ENCODE results near the gene EXOC3L4.
"Not testable (repeated sequence)": the region's sequence is repeated elsewhere in the genome, so short reads cannot be mapped to it uniquely, and the experiment has no call there.

EXOC3L4 gene

DNA sequence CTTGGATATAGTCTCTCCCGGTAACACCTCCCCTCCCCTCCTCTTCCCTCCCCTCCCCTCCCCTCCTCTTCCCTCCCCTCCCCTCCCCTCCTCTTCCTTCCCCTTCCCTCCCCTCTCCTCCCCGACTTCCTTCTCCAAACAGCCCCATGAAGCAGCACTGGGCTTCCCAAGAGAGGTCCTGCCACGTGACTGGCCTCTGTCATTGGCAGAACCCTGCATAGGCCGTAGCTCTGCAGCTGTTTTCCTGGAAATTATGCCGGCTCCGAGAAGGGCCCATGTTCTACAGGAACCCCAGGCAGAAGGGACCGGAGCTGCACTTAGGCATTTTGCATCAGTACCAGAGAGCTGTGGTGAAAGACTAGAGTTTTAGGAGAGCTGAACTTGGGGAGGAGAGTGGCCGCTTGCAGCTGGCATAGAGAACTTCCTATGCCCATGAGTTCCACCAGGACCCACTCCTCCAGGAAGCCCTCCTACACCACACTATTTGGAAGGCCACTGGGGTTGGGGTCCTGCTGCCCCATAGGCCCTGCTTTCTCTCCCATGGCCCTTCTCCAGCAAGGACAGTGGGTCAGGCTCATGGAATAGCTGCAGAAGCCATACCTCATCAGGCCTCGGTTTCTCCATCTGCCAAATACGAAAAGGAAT lies 23.6 kb downstream of the EXOC3L4 start:
- in situ Hi-C loops (cut with HindIII; ENCODE audit: low sequenced_read_pairs) = no loop called here

GRCh38 chr14:103118663-103119404 lies 24.3 kb downstream of the EXOC3L4 start:
- in situ Hi-C loops (cut with HindIII; ENCODE audit: low sequenced_read_pairs) = no loop called here

GRCh38 chr14:103119527-103119926 lies 25.0 kb downstream of the EXOC3L4 start:
- in situ Hi-C loops (cut with HindIII; ENCODE audit: low sequenced_read_pairs) = not testable (repeated sequence)

DNA sequence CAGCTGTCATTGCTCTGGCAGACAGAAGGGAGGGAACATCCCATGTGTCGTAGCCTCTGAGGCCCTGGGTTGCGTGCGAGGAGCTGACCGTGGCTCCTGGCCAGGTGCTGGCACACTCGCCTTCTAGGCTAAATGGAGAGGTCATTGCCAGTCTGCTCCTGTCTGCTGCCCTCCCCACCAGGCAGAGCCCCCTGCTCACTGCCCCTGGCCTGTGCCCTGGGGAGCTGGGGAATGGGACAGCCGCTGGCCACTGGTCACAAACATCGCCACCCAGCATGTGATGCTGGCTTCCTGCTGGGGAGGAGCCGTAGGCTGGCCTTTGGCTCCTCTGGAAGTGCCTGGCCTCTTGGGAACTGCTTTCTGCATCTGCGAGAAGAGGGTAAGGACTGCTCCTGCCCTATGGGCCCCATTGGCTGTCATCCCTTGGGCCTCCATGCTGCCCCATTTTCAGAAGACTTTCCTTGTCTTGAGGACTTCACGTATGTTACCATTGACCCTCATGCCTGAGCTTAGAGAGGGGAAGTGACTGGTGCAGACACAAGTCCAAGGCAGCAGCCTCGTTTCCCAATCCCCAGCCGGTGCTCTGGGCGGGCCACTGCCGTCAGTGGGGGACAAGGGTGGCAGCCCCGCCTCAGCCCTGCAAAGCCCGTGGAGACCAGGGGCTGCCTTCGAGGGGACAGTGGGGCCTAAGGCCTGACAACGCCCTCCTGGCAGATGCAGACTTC lies 26.8 kb downstream of the EXOC3L4 start:
- in situ Hi-C loops (cut with HindIII; ENCODE audit: low sequenced_read_pairs) = no loop called here

DNA sequence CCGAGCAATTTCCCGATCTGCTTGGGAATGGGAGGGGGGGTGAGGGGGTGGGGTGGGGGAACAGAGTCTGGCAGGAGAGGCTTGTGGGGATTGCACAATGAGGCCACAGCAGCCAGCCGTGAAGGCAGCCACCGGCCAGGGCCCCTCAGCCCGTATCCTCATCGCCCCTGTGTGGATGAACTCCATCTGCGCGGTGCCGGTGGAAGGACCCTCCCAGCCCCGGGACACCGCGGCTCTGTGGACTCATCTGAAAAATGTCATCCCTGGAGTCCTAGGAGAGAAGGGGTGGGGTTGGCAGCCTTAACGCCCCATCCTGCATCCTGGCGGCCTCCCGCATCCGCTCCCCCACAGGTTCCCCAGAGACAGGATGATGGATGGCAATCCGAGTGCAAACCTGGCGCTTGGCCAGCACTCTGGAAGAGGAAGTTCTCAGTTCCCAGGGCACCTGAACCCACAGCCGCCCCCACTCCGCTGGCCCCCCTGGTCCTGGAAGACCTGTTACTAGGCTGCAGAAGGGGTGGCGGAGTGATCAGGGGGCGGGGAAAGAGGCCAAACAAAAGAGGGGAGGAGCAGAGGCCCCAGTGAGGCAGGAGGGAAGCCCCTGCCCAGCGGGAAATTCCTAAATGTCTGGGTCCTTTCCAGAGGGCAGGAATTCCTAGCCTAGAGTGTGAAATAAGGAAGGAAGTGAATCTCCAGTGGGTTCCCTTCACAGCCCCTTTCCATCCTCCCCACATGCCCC lies 27.5 kb downstream of the EXOC3L4 start:
- in situ Hi-C loops (cut with HindIII; ENCODE audit: low sequenced_read_pairs) = no loop called here

DNA sequence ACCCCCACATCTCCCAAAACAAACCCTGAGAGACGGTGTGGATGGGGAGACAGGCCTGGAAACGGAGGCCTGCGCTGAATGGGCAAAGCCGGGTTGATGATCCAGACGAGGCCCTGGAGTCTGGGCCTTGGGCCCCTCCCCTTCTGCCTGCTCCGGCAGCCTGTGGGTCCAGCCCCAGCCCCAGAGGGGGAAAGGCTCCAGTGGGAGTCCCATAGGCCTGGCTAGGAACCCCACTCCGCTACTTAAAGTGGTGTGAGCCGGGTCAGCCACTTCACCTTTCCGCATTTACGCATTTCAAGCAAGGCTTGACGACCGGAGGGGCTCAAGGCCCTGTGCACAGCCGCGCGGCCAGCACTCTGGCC lies 28.0 kb downstream of the EXOC3L4 start:
- in situ Hi-C loops (cut with HindIII; ENCODE audit: low sequenced_read_pairs) = no loop called here

GRCh38 chr14:103122947-103123633 lies 28.6 kb downstream of the EXOC3L4 start, which contains the start of gene TNFAIP2:
Gene TNFAIP2 (plus strand): TSS chr14:103123461. CDS start chr14:103126458, 2,997 bp downstream.
- in situ Hi-C loops (cut with HindIII; ENCODE audit: low sequenced_read_pairs) = no loop called here

DNA sequence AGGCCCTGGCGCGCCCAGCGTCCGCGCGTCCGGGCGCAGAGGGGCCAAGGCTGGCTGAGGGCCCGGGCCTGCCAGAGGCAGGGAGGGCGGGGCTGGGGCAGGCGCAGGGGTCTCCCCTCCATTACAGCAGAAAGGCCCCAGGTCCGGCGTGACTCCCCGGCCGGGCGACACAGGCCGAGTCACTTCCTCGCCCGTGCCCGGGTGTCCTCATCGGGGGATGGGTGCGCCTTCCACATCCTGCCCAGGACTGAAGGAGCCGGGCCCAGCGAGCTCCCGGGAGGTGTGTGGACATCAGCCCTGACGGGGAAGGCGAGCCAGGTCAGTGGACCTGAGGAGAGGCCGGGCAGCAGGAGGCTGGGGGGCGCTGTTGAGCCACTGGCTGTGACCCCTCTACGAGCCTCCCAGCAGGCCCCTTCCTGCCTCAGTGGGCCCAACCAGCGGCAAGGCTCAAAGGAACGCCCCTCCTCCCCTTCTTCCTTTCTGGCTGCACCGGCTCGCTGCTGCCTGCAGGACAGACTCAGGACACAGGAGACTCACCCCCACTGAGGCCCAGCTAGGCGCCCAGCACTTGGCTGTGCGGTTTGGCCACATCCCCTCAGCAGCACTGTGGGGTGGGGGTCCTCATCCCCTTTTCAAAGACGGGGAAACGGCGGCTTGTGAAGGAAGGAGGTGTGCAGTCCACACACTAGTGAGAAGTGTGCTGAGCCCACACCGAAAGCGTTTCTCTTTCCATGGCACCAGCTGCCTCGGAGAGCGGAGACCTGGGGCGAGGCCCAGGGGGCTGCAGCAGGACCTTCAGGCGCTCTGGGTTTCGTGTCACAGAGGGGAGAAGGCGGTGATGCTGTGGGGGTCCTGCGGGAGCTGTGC lies 29.3 kb downstream of the EXOC3L4 start:
- in situ Hi-C loops (cut with HindIII; ENCODE audit: low sequenced_read_pairs) = no loop called here

DNA sequence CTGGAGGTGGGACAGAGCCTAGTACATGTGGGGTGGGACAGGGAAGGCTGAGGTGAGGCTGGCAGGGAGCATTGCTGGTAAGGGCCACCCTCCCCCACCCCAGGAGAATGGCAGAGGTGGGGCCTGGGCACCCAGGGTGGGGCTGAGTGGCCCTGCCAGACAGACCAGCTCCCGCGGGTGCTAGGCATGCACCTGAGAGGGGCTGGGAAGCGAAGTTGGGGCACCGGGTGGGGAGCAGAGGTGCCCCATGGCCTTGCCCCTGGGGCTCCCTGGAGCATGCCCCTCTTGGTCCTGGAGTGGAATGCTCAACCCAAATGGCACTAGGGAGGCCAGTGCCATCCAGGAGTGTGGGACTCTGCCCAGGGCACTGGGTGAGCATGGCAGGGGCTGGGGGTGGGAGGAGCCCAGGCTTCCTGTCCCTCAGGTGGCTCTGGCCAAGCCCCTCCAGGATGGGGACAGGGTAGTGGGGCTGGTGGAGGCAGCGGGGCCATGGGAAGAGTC lies 30.0 kb downstream of the EXOC3L4 start:
- in situ Hi-C loops (cut with HindIII; ENCODE audit: low sequenced_read_pairs) = no loop called here

- in situ Hi-C loops (cut with HindIII; ENCODE audit: low sequenced_read_pairs) = no loop called here
Measured at GRCh38 chr14:103125098-103126070, 30.9 kb downstream of the EXOC3L4 start.

GRCh38 chr14:103126088-103126872 lies 31.8 kb downstream of the EXOC3L4 start:
- in situ Hi-C loops (cut with HindIII; ENCODE audit: low sequenced_read_pairs) = no loop called here

DNA sequence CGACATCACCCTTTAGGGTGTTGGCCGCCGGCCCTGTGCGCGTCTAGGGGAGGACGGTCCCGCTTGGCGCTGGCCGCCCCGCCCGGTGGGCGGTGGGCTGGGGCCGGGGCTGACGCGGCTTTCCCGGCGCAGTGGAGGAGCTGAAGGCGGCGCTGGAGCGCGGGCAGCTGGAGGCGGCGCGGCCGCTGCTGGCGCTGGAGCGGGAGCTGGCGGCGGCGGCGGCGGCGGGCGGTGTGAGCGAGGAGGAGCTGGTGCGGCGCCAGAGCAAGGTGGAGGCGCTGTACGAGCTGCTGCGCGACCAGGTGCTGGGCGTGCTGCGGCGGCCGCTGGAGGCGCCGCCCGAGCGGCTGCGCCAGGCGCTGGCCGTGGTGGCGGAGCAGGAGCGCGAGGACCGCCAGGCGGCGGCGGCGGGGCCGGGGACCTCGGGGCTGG lies 32.4 kb downstream of the EXOC3L4 start:
- in situ Hi-C loops (cut with HindIII; ENCODE audit: low sequenced_read_pairs) = no loop called here

GRCh38 chr14:103127356-103127755 lies 32.8 kb downstream of the EXOC3L4 start:
- in situ Hi-C loops (cut with HindIII; ENCODE audit: low sequenced_read_pairs) = no loop called here

DNA sequence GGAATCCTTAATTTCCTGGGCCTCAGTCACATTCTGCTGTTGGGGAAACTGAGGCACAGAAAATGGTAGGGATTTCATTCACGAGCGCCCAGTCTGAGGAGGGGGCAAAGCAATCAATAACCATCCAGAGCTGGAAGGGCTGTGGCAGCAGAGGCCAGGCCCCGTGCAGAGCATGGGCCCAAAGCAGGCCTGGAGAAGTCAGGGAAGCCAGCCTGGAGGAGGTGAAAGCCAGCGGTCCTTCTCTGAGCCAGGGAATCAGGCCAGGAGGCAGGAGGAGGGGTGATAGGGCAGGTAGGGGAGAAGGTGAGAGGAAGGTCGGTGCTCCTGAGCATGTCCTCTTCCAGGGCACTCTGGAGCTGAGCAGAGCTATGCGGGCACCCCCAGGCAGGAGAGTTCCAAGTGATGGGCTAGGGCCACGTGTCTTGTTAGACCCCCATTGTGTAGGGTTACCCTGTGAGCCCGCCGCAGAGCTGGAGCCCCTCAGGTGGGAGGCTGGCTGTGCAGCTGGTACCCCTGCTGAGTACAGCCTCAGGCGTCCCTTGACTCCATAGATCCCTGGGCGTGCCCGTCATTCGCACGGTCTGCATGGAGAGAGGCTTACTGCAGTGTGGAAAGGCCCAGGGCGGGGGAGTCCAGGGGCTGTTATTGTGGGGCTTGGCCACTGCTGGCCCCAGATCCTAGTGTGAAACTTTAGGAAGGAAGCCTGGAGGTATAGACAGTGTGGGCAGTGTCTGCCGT lies 33.5 kb downstream of the EXOC3L4 start:
- in situ Hi-C loops (cut with HindIII; ENCODE audit: low sequenced_read_pairs) = no loop called here

GRCh38 chr14:103128631-103129300 lies 34.2 kb downstream of the EXOC3L4 start:
- in situ Hi-C loops (cut with HindIII; ENCODE audit: low sequenced_read_pairs) = no loop called here

DNA sequence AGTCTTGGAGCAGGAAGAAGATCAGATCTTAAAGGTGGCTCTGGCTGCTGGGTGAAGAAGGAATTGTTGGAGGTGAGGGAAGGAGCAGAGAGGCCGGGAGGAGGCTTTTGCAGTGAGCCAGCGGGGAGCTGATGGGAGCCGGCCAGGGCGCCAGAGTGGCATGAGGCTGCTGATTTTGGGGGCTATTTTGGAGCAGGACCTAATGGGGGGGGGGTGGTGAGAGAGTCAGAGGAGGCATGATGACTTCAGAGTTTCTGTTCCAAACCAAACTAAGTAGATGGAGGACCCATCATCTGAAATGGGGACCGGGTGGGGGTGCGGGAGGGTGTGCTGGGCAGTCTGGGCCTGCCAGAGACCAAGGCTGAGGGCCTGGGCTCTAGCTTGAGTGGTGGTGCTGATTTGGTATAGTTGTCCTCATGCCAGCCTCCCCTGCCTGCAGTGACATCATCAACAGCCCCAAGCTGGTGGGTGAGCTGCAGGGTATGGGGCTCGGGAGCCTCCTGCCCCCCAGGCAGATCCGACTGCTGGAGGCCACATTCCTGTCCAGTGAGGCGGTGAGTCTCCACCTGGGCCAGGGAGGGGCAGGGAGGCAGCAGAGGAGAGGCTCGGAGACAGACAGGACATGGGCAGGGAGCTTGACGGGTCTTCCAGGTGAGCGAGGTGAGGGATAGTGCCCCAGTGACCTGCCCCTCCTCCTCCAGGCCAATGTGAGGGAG lies 34.9 kb downstream of the EXOC3L4 start:
- in situ Hi-C loops (cut with HindIII; ENCODE audit: low sequenced_read_pairs) = no loop called here

All from endothelial cell of hepatic sinusoid (primary cell).